ENCODE data around the gene PARD3. TPM values are rescaled to one million over a fixed set of nuclear protein-coding genes. Genes with fewer than 3 reads are reported as not detected.

PARD3 gene
- polyA plus RNA-seq, 2 of the 4 experiments (the other 2 are of a cell fraction) = 110 to 200 TPM

DNA sequence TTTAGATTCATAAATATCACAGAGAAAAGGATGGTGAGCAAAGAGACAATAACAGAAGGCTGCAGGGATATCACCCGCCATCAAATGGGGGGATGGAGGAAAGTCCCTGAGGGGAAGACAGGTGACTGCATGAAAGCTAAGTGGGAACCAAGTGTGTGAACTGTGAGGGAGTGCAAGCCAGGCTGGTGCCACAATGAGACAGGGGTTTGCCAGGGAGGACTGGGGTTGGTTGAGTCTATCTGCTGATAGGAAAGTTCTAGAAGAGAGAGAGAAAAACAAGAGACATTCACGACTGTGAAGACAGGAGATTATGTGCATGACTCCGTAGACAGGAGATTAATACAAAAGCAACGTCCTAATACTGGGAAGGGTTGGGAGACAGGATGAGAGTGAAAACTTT, 376.4 kb downstream of the PARD3 start (continued):
- TF ChIP-seq HOXB13 (CRISPR knock-in tag; IDR thresholded peaks at IDR 0.05; ENCODE audit: low read depth) (no peak), TFCP2L1 (CRISPR knock-in tag; IDR thresholded peaks at IDR 0.05) (no peak), CBX2 (IDR thresholded peaks at IDR 0.05; ENCODE audit: borderline replicate concordance, low read depth) (no peak), CHD4 (IDR thresholded peaks at IDR 0.05; ENCODE audit: borderline replicate concordance) (no peak)
- TF ChIP-seq, protein P1, sequence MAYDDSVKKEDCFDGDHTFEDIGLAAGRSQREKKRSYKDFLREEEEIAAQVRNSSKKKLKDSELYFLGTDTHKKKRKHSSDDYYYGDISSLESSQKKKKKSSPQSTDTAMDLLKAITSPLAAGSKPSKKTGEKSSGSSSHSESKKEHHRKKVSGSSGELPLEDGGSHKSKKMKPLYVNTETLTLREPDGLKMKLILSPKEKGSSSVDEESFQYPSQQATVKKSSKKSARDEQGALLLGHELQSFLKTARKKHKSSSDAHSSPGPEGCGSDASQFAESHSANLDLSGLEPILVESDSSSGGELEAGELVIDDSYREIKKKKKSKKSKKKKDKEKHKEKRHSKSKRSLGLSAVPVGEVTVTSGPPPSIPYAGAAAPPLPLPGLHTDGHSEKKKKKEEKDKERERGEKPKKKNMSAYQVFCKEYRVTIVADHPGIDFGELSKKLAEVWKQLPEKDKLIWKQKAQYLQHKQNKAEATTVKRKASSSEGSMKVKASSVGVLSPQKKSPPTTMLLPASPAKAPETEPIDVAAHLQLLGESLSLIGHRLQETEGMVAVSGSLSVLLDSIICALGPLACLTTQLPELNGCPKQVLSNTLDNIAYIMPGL (CRISPR knock-in tag; IDR thresholded peaks at IDR 0.05; ENCODE audit: borderline replicate concordance) = no peak

DNA sequence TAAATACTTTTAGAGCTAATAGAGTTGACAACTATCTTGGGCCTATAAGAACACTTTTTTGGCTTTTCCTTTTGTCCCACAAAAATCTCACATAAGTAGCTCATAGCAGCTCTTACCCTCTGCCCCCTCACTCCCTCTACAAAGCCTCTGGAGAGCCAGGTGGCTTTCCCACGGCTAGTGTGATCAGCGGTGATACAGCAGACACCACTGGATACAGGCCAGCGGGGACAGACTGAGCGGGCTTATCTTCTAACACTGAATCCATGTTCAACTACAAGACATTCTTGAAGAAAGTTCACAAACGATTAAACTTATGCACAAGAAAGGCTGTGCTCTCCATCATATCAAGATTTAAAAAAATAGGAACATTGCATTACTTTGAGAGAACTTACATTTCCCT, 377.2 kb downstream of the PARD3 start:
- ATAC-seq (no peak), FAIRE-seq (no peak), DNase-seq (ENCODE audit: low read depth in 1 of 2, low spot score in 1 of 2) (no peak)
- no peak overlapping the region for H3K4me2 ChIP-seq
- WGBS (ENCODE audit: missing lambda C conversion rate) = 82% methylated on average over 5 of the region's 5 CpGs
- H3K9me3 ChIP-seq = no peaks in the 10 kb centered on the region
- CTCF ChIA-PET = interaction anchor here (0.6 to 1.6 kb wide), 2 partner anchors 10 to 58 kb away, joined by 4 to 6 read pairs; no protein-coding TSS in a partner anchor
- POLR2A ChIA-PET = no interaction called here
- peaks cover 41% of the 10 kb centered on the region for H3K4me1 ChIP-seq
- no peak overlapping the region for H3K4me3 ChIP-seq
- peak overlapping the region in 1 of 2 experiments; percentile 66; a peak in 2 of 6 replicates for H3K27ac ChIP-seq
- TF ChIP-seq CBX8 (IDR thresholded peaks at IDR 0.05) = no peak
- TF ChIP-seq PHF8 (IDR thresholded peaks at IDR 0.05; ENCODE audit: borderline replicate concordance, low read depth) = no peak
- no peak for TF ChIP-seq HOXB13 (CRISPR knock-in tag; IDR thresholded peaks at IDR 0.05; ENCODE audit: low read depth)
- TF ChIP-seq, protein P2, sequence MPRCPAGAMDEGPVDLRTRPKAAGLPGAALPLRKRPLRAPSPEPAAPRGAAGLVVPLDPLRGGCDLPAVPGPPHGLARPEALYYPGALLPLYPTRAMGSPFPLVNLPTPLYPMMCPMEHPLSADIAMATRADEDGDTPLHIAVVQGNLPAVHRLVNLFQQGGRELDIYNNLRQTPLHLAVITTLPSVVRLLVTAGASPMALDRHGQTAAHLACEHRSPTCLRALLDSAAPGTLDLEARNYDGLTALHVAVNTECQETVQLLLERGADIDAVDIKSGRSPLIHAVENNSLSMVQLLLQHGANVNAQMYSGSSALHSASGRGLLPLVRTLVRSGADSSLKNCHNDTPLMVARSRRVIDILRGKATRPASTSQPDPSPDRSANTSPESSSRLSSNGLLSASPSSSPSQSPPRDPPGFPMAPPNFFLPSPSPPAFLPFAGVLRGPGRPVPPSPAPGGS (IDR thresholded peaks at IDR 0.05) = no peak
- TF ChIP-seq, protein P3, sequence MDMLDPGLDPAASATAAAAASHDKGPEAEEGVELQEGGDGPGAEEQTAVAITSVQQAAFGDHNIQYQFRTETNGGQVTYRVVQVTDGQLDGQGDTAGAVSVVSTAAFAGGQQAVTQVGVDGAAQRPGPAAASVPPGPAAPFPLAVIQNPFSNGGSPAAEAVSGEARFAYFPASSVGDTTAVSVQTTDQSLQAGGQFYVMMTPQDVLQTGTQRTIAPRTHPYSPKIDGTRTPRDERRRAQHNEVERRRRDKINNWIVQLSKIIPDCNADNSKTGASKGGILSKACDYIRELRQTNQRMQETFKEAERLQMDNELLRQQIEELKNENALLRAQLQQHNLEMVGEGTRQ (IDR thresholded peaks at IDR 0.05) = no peak

DNA sequence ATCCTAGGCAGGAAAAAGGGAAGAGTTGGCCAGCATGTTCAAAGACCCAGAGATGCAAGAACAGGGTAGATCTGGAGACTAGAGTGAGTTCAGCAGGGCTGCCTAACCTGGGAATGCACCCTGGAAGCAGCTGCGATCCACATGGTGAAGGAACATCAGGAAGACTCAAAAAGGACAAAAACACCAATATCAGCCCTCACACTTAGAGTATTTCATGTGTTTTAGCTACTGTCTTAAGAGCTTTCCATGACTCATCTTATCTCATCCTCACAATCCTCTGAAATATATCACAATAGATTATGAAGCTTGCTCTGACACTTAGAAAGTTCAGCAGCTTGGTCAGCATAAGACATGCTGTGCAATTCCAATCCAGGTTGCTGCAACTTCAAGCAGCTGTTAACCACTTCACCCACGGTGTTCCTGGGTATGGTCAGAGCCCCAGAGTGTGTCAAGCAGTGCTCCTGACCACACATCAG, 380.9 kb downstream of the PARD3 start:
- H3K4me1 ChIP-seq = peaks cover 66% of the 10 kb centered on the region
- H3K27ac ChIP-seq = peak overlapping the region; percentile 76 to 91
- H3K4me2 ChIP-seq = peak overlapping the region; percentile 73
- ChIA-PET POLR2A (interaction anchor here (1.3 kb wide), 1 partner anchor 95 kb away, joined by 3 read pairs; no protein-coding TSS in a partner anchor), CTCF (interaction anchor here (0.8 to 1.6 kb wide), 4 partner anchors 12 to 203 kb away, joined by 3 to 10 read pairs (median 5); no protein-coding TSS in a partner anchor)
- no peaks in the 10 kb centered on the region for H3K9me3 ChIP-seq
- peak in 1 of 2 experiments; percentile 56 for DNase-seq (ENCODE audit: low read depth in 1 of 2, low spot score in 1 of 2)
- peak; percentile 74 to 81; a peak in 5 of 6 replicates for ATAC-seq
- H3K4me3 ChIP-seq = no peak overlapping the region
- peak; percentile 18 for FAIRE-seq
- 39% methylated on average over 2 of the region's 2 CpGs for WGBS (ENCODE audit: missing lambda C conversion rate)
- TF ChIP-seq FOXS1 (CRISPR knock-in tag; IDR thresholded peaks at IDR 0.05) (no peak), TP53 (CRISPR knock-in tag; IDR thresholded peaks at IDR 0.05) (no peak), CEBPB (IDR thresholded peaks at IDR 0.05) (peak in 1 of 2 experiments; percentile 24; a peak in 1 of 4 replicates), NPAS2 (CRISPR knock-in tag; IDR thresholded peaks at IDR 0.05; ENCODE audit: borderline replicate concordance) (no peak), POLR2AphosphoS2 (conservative IDR thresholded peaks at IDR 0.05; ENCODE audit: low read length) (no peak), MYC (IDR thresholded peaks at IDR 0.05; ENCODE audit: borderline replicate concordance, low read length) (no peak), GATA3 (IDR thresholded peaks at IDR 0.05; ENCODE audit: borderline replicate concordance) (no peak), MAFK (IDR thresholded peaks at IDR 0.05; ENCODE audit: partially characterized antibody) (peak; percentile 57), EHMT2 (IDR thresholded peaks at IDR 0.05; ENCODE audit: low read depth) (no peak), HOXA7 (CRISPR knock-in tag; IDR thresholded peaks at IDR 0.05) (no peak), HEYL (CRISPR knock-in tag; IDR thresholded peaks at IDR 0.05) (no peak), JUNB (IDR thresholded peaks at IDR 0.05) (peak; percentile 23; the same call in 1 of the 2 replicates), RAD21 (conservative IDR thresholded peaks at IDR 0.05 in 1 of 2, IDR thresholded peaks at IDR 0.05 in 1 of 2) (no peak; a peak in 1 of 5 replicates), SMC3 (IDR thresholded peaks at IDR 0.05) (0 out of 3 replicates have a peak, but pooled peaks have one; percentile 7), MAZ (IDR thresholded peaks at IDR 0.05; ENCODE audit: borderline replicate concordance, low read depth, low read length) (no peak), RFX5 (IDR thresholded peaks at IDR 0.05) (no peak), ZNF302 (CRISPR knock-in tag; IDR thresholded peaks at IDR 0.05) (no peak), ESRRA (IDR thresholded peaks at IDR 0.05; ENCODE audit: borderline replicate concordance, low read length) (no peak)
- TF ChIP-seq, protein P4, sequence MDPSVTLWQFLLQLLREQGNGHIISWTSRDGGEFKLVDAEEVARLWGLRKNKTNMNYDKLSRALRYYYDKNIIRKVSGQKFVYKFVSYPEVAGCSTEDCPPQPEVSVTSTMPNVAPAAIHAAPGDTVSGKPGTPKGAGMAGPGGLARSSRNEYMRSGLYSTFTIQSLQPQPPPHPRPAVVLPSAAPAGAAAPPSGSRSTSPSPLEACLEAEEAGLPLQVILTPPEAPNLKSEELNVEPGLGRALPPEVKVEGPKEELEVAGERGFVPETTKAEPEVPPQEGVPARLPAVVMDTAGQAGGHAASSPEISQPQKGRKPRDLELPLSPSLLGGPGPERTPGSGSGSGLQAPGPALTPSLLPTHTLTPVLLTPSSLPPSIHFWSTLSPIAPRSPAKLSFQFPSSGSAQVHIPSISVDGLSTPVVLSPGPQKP (IDR thresholded peaks at IDR 0.05; ENCODE audit: low read depth, low read length) = no peak
- TF ChIP-seq, protein P2 (IDR thresholded peaks at IDR 0.05) = no peak
- TF ChIP-seq, protein P3 (IDR thresholded peaks at IDR 0.05) = no peak

All from A549 (cell line).